Nephron (organoid): Measurements from ENCODE around the gene PEX6.

Experiments used
- H3K27ac Mint-ChIP-seq, 3 experiments: 2 replicates each; pipeline ENCODE4 v1.8.0; 2020; ENCODE audit warnings: mixed read lengths in 3 of 3, mild to moderate bottlenecking in 2 of 3, moderate library complexity in 1 of 3
- H3K27me3 Mint-ChIP-seq: 2 replicates; pipeline ENCODE4 v1.8.0; 2021; ENCODE audit warnings: low read depth, mild to moderate bottlenecking, moderate library complexity, mixed read lengths
- H3K36me3 Mint-ChIP-seq: 2 replicates; pipeline ENCODE4 v1.8.0; 2020; ENCODE audit warnings: low read depth, mixed read lengths
- H3K4me1 Mint-ChIP-seq: 2 replicates; pipeline ENCODE4 v1.8.0; 2020; ENCODE audit warnings: mixed read lengths
- H3K4me3 Mint-ChIP-seq, 3 experiments: 2 replicates each; pipeline ENCODE4 v1.8.0; 2020; ENCODE audit warnings: mild to moderate bottlenecking in 3 of 3, mixed read lengths in 3 of 3, moderate library complexity in 2 of 3
- H3K9me3 Mint-ChIP-seq: 2 replicates; pipeline ENCODE4 v1.8.0; 2020; ENCODE audit warnings: mixed read lengths
- TF ChIP-seq, protein P1 (sequence below), 3 experiments: fragments of 200-600 bp; sonication (generic); IDR thresholded peaks; one replicate each; pipeline ENCODE4 v1.5.0; 2021; ENCODE audit warnings: antibody characterized with exemption in 3 of 3; ENCODE audit not compliant: unreplicated experiment in 3 of 3

Gene PEX6

DNA sequence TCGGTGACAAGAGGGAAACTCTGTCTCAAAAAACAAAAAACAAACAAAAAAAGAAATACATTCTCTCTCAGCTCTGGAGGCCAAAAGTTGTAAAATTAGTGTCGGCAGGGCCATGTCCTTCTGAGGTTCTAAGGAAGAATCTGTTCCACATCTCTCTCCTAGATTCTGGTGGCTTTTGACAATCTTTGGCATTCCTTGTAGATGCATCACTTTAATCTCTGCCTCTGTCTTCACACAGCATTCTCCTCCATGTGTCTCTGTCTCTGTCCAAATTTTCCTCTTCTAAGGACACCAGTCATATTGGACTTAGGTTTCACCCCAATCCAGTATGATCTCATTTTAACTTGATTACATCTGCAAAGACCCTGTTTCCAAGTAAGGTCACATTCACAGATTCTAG, 14.5 kb upstream of the PEX6 start:
- H3K9me3 Mint-ChIP-seq: no peaks in the 10 kb centered on the region
- peaks cover 30% of the 10 kb centered on the region for H3K36me3 Mint-ChIP-seq
- TF ChIP-seq, protein P1, sequence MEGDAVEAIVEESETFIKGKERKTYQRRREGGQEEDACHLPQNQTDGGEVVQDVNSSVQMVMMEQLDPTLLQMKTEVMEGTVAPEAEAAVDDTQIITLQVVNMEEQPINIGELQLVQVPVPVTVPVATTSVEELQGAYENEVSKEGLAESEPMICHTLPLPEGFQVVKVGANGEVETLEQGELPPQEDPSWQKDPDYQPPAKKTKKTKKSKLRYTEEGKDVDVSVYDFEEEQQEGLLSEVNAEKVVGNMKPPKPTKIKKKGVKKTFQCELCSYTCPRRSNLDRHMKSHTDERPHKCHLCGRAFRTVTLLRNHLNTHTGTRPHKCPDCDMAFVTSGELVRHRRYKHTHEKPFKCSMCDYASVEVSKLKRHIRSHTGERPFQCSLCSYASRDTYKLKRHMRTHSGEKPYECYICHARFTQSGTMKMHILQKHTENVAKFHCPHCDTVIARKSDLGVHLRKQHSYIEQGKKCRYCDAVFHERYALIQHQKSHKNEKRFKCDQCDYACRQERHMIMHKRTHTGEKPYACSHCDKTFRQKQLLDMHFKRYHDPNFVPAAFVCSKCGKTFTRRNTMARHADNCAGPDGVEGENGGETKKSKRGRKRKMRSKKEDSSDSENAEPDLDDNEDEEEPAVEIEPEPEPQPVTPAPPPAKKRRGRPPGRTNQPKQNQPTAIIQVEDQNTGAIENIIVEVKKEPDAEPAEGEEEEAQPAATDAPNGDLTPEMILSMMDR (IDR thresholded peaks at IDR 0.05; ENCODE audit: unreplicated experiment in 3 of 3): no peak
- H3K27ac Mint-ChIP-seq: no peak overlapping the region
- H3K4me3 Mint-ChIP-seq: no peak overlapping the region
- H3K4me1 Mint-ChIP-seq: peaks cover 3% of the 10 kb centered on the region
- H3K27me3 Mint-ChIP-seq: no peaks in the 10 kb centered on the region

DNA sequence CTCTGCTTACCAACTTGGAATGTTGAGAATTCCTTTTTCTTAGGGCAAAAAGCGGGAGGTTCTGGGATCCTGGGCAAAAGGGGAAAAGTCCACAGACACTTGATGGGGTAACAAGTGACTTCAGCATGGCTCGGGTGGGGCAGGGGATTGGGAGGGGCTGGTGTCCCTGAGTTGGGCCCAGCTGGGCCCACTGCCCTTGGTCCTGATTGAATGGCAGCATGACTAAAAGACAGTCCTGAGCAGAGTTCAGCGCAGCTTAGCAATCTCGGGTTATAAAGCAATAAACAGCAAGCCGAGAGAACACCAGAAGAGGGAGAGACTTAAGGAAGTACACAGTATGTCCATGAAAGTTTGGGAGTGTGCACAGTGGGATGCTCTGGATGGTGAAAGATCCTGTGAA, 10.9 kb upstream of the PEX6 start:
- Mint-ChIP-seq H3K4me1 (peaks cover 37% of the 10 kb centered on the region), H3K27me3 (no peaks in the 10 kb centered on the region), H3K9me3 (no peaks in the 10 kb centered on the region), H3K4me3 (no peak overlapping the region), H3K27ac (no peak overlapping the region), H3K36me3 (peaks cover 29% of the 10 kb centered on the region)
- TF ChIP-seq, protein P1 (IDR thresholded peaks at IDR 0.05; ENCODE audit: unreplicated experiment in 3 of 3): no peak

DNA sequence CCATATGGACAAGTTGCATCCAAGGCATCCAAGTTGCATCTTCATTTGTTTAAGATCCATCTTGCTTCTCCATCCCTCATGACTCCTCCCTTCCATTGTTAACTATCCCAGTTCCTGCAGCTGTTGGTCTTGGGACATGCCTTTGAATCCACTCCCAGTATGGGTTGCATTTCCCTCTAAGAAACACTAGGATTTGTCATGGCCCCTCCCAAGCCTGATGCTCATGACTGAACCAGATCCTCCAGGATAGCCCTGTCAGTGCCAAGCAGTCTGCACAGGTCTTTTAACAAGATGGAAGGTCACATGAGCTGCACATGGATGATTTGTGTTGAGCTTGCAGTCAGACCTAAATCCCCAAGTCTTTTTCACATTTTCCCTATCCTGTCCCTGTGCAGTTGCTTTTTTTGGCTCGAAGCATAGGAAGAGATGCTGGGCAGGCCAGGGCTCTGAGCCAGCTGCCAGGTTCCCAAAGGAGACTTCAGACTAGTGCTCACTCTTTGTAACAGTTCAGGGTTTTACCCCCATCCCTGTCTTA, 9.6 kb upstream of the PEX6 start:
- no peaks in the 10 kb centered on the region for H3K27me3 Mint-ChIP-seq
- peak overlapping the region; percentile 27 to 78 (median 71) for H3K4me3 Mint-ChIP-seq
- TF ChIP-seq, protein P1 (IDR thresholded peaks at IDR 0.05; ENCODE audit: unreplicated experiment in 3 of 3): no peak
- H3K4me1 Mint-ChIP-seq: peaks cover 46% of the 10 kb centered on the region
- H3K36me3 Mint-ChIP-seq: peaks cover 27% of the 10 kb centered on the region
- H3K9me3 Mint-ChIP-seq: no peaks in the 10 kb centered on the region
- peak overlapping the region in 2 of 3 experiments; percentile 57 to 86 for H3K27ac Mint-ChIP-seq

DNA sequence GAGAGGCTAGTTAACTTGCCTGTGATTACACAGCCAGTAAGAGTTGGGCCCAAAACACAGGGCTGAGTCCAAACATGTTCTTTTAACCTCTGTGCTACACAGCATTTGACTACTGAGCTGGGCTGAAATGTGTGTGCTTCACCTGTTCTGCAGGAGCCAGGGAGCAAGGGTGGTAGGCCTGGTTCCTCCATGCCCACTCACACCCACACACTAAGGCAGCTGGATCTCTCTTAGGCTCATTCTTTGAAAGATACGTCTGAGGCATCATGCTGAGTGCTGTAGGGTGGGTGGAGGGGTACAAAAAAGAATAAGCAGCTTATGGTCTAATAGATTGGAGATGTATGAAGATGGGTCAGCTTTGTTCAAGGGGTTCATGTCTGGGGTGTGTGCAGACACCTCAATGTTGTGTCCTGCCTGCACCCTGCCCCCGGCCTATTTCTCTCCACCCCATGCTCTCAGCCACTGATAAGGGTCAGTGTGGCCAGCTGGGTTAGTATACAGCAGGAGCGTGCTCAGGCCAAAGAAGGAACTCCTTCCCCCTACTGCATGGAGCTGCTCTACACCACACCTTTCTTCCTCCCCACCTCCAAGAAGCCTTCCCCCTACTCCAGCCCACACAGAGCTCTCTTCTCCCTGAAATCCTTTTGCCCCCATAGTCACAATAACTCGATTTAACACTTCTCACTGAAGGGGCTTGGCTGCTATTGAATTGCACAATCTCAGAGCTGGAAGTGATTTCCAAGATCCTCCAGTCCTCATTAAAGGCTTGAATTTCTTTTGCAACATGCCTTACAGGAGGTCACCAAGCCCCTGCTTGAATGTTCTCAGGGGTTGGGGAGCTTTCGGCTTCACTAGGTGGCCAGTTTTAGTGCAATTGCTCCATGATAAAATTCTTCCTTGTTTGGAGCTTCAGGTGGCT, 8.8 kb upstream of the PEX6 start:
- no peaks in the 10 kb centered on the region for H3K9me3 Mint-ChIP-seq
- H3K27me3 Mint-ChIP-seq: no peaks in the 10 kb centered on the region
- peaks cover 46% of the 10 kb centered on the region for H3K4me1 Mint-ChIP-seq
- H3K27ac Mint-ChIP-seq: peak overlapping the region in 2 of 3 experiments; percentile 57 to 86
- peaks cover 24% of the 10 kb centered on the region for H3K36me3 Mint-ChIP-seq
- H3K4me3 Mint-ChIP-seq: peak overlapping the region; percentile 27 to 96 (median 93)
- TF ChIP-seq, protein P1 (IDR thresholded peaks at IDR 0.05; ENCODE audit: unreplicated experiment in 3 of 3): no peak

DNA sequence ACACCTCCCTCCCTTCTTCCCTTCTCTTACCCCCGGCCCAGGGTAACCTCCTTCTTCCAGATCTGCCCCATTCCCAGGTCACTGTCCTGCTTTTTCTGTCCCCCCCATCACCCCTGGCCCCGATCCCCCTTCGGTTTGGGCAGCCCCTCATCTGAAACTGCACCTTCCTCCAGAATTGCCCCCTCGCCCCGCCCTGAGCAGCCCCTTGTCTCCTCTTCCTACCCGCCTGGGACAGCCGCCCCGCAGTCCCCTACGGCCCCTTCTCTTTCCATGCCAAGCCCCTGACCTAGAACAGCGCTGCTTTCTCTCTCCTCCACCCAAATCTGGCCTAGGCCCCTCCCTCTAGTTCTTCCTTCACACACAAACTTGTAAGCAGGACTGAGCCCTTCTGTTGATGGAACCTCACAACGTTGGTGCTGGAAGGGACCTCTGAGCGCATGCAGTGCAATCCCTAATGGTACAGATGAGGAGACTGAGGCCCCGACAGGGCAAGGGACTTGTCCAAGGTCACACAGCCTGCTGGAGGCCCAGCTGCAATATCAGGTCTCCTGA, 6.0 kb upstream of the PEX6 start:
- no peaks in the 10 kb centered on the region for H3K27me3 Mint-ChIP-seq
- H3K36me3 Mint-ChIP-seq: peaks cover 13% of the 10 kb centered on the region
- TF ChIP-seq, protein P1 (IDR thresholded peaks at IDR 0.05; ENCODE audit: unreplicated experiment in 3 of 3): no peak
- H3K4me1 Mint-ChIP-seq: peaks cover 46% of the 10 kb centered on the region
- H3K9me3 Mint-ChIP-seq: no peaks in the 10 kb centered on the region
- peak overlapping the region; percentile 91 to 96 (median 93) for H3K4me3 Mint-ChIP-seq
- peak overlapping the region; percentile 37 to 78 (median 75) for H3K27ac Mint-ChIP-seq
